AG04450 (cell line): ENCODE results near the gene CD83. TPM values are rescaled to one million over a fixed set of nuclear protein-coding genes. Genes with fewer than 3 reads are reported as not detected.

Experiments
- CTCF ChIA-PET: fragments of 300-600, 350-600 bp; formaldehyde crosslinking; extraction: SDS; loops from one replicate; lab custom pipeline; 2022; ENCODE audit warnings: antibody characterized with exemption, inconsistent platforms; lab: Charles Lee
- POLR2A ChIA-PET: fragments of 350-600 bp; formaldehyde crosslinking; extraction: SDS; loops from one replicate; lab custom pipeline; 2021; ENCODE audit warnings: antibody characterized with exemption, inconsistent platforms; lab: Yijun Ruan, JAX
- DNase-seq: peaks from one replicate; pipeline ENCODE4 v3.0.0-alpha.2; 2011; ENCODE audit warnings: low read depth, low spot score
- H3K27ac ChIP-seq: one replicate; pipeline ENCODE4 v1.5.1; 2012; ENCODE audit warnings: low read depth, low read length, control low read depth
- H3K27me3 ChIP-seq: one replicate; pipeline ENCODE4 v1.6.0; 2012; ENCODE audit warnings: low read length; ENCODE audit not compliant: control insufficient read depth, insufficient read depth
- H3K4me3 ChIP-seq: 2 replicates; pipeline ENCODE4 v1.5.1; 2011; ENCODE audit warnings: mild to moderate bottlenecking, low read depth, low read length, control low read depth
- H3K9me3 ChIP-seq: 2 replicates; pipeline ENCODE4 v1.5.1; 2012; ENCODE audit warnings: low read length; ENCODE audit not compliant: control insufficient read depth, insufficient read depth
- polyA plus RNA-seq: library from polyadenylated mRNA; depleted of rRNA; stranded (reverse); fragments of >200 nt; gene quantifications from 2 replicates; pipeline ENCODE4 v1.2.3, GENCODE V29; 2011
- TF ChIP-seq, protein P1 (sequence below): IDR thresholded peaks from 2 replicates; pipeline ENCODE4 v1.5.1; 2011; ENCODE audit warnings: low read depth, low read length, control low read depth, inconsistent platforms

The CD83 gene
- polyA plus RNA-seq, 1 experiment, result 3.5 TPM

DNA sequence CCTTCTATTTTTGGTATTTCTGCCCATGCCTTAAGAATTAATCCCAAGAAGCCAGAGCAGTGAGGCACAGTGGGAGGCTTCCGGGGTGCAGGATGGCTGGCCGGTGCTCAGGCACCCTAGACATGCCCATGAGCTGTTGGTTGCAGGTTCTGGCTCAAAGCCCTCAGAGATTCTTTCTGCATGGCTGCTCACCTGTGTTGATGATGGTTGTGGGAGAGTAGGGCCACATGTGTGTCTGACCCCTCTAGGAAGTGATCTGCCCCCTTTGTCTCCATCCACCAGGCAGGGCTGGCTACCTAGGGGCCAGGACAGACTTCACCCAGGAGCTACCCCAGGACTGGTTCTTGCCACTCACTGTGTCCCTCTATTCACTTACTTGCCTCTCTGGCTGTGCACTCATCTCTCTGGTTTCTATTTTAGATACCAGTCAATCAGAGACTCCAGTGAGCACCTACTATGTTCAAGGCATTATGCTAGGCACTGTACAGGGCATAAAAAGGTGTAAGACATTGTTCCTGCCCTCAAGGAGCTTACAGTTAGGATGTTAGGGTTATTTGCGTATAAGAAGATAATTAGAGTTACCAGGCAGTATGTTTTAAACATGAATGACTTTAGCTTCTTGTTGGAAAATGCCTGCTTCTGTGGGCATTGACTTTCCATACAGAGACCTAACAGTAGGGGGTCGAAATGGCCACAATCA lies 16.8 kb downstream of the CD83 start:
- ChIA-PET POLR2A (interaction anchor here (0.6 kb wide), 1 partner anchor 494 kb away, joined by 3 read pairs; no protein-coding TSS in a partner anchor), CTCF (interaction anchor here (0.9 kb wide), 1 partner anchor 67 kb away, joined by 3 read pairs; no protein-coding TSS in a partner anchor)
- H3K27ac ChIP-seq, result no peak overlapping the region
- DNase-seq, result no peak
- no peak overlapping the region for H3K4me3 ChIP-seq
- TF ChIP-seq, protein P1, sequence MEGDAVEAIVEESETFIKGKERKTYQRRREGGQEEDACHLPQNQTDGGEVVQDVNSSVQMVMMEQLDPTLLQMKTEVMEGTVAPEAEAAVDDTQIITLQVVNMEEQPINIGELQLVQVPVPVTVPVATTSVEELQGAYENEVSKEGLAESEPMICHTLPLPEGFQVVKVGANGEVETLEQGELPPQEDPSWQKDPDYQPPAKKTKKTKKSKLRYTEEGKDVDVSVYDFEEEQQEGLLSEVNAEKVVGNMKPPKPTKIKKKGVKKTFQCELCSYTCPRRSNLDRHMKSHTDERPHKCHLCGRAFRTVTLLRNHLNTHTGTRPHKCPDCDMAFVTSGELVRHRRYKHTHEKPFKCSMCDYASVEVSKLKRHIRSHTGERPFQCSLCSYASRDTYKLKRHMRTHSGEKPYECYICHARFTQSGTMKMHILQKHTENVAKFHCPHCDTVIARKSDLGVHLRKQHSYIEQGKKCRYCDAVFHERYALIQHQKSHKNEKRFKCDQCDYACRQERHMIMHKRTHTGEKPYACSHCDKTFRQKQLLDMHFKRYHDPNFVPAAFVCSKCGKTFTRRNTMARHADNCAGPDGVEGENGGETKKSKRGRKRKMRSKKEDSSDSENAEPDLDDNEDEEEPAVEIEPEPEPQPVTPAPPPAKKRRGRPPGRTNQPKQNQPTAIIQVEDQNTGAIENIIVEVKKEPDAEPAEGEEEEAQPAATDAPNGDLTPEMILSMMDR, result no peak
- no peaks in the 10 kb centered on the region for H3K9me3 ChIP-seq
- peaks cover 2% of the 10 kb centered on the region for H3K27me3 ChIP-seq

DNA sequence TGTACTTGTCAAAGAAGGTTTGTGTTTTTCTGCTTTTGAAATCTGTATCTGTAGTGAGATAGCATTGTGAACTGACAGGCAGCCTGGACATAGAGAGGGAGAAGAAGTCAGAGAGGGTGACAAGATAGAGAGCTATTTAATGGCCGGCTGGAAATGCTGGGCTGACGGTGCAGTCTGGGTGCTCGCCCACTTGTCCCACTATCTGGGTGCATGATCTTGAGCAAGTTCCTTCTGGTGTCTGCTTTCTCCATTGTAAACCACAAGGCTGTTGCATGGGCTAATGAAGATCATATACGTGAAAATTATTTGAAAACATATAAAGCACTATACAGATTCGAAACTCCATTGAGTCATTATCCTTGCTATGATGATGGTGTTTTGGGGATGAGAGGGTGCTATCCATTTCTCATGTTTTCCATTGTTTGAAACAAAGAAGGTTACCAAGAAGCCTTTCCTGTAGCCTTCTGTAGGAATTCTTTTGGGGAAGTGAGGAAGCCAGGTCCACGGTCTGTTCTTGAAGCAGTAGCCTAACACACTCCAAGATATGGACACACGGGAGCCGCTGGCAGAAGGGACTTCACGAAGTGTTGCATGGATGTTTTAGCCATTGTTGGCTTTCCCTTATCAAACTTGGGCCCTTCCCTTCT lies 18.4 kb downstream of the CD83 start:
- ChIA-PET CTCF (interaction anchor here (1.0 to 1.3 kb wide), 2 partner anchors 9 to 10 kb away, joined by 3 to 4 read pairs; no protein-coding TSS in a partner anchor), POLR2A (no interaction called here)
- no peak overlapping the region for H3K27ac ChIP-seq
- DNase-seq, result no peak
- TF ChIP-seq, protein P1, result no peak
- peaks cover 2% of the 10 kb centered on the region for H3K27me3 ChIP-seq
- H3K9me3 ChIP-seq, result no peaks in the 10 kb centered on the region
- H3K4me3 ChIP-seq, result no peak overlapping the region

GRCh38 chr6:14138701-14139215 lies 21.2 kb downstream of the CD83 start:
- H3K9me3 ChIP-seq, result no peaks in the 10 kb centered on the region
- no peak for DNase-seq
- no peaks in the 10 kb centered on the region for H3K27me3 ChIP-seq
- H3K27ac ChIP-seq, result no peak overlapping the region
- no peak overlapping the region for H3K4me3 ChIP-seq
- ChIA-PET CTCF (interaction anchor here (2.3 to 2.7 kb wide), 3 partner anchors 9 to 230 kb away, joined by 7 to 17 read pairs (median 14); no protein-coding TSS in a partner anchor), POLR2A (no interaction called here)
- TF ChIP-seq, protein P1, result no peak

DNA sequence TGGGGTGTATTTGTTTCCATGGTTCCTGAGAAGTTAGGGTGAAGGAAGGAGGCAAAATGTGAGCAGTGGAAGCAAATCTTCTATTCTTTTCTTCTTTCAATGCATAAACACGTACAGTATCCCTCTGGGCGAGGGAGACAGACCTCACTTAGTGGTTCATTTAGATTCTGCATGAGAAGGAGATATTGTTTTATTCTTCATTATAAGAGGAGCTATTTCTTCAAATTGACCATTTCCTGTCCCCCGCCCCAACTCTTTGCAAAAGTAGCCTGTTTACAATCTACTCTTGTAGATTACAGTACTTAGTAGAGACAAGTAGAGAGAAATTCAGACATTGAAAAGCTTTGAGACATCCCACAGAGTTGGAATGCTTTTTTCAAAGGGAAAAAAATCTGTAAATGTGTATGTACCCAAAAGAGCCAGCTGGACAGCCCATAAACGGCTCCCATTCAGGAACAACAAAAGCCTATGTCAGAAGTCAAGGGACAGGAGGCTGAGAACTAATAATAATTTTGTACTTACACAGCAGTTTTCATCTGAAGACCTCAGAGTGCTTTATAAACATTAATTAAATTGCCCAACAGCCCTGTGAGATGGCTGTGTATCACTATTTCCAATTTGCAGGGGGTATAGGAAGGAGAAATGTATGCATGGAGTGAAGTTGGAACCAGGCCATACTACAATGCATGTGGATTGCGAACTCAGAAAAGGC lies 23.9 kb downstream of the CD83 start:
- no peak overlapping the region for H3K27ac ChIP-seq
- no peak for DNase-seq
- no peaks in the 10 kb centered on the region for H3K9me3 ChIP-seq
- peaks cover 12% of the 10 kb centered on the region for H3K27me3 ChIP-seq
- TF ChIP-seq, protein P1, result no peak
- POLR2A ChIA-PET, result no interaction called here
- CTCF ChIA-PET, result interaction anchor here (1.1 to 6.0 kb wide), 3 partner anchors 232 to 267 kb away, joined by 6 to 68 read pairs (median 17); no protein-coding TSS in a partner anchor
- no peak overlapping the region for H3K4me3 ChIP-seq
